GM18951 (cell line): ENCODE measurements around the gene KLF7.

Experiments used
- POLR2A ChIP-seq: IDR thresholded peaks from 4 replicates; pipeline ENCODE4 v1.6.1; 2011; ENCODE audit warnings: mild to moderate bottlenecking; ENCODE audit not compliant: insufficient read length, insufficient read depth; ENCODE audit errors: extremely low read depth
- in situ Hi-C: fragments of 300-500 bp; cut with MboI; formaldehyde crosslinking; loops from one replicate; pipeline ENCODE4 v1.12.0; 2022; ENCODE audit warnings: low sequenced_read_pairs, mixed read lengths, inconsistent platforms; ENCODE audit not compliant: unreplicated experiment

The KLF7 gene

GRCh38 chr2:207122651-207123334 lies 43.0 kb downstream of the KLF7 start:
- in situ Hi-C loops: no loop called here
- no peak for TF ChIP-seq POLR2A

- in situ Hi-C loops: no loop called here
- no peak for TF ChIP-seq POLR2A
Measured at GRCh38 chr2:207121784-207122183, 44.0 kb downstream of the KLF7 start.

- TF ChIP-seq POLR2A: no peak
- in situ Hi-C loops: no loop called here
Measured at GRCh38 chr2:207119048-207119447, 46.7 kb downstream of the KLF7 start.

- TF ChIP-seq POLR2A: no peak
- in situ Hi-C loops: no loop called here
Measured at GRCh38 chr2:207117668-207118067, 48.1 kb downstream of the KLF7 start.

- in situ Hi-C loops: no loop called here
- no peak for TF ChIP-seq POLR2A
Measured at GRCh38 chr2:207115715-207116364, 49.9 kb downstream of the KLF7 start.

GRCh38 chr2:207113414-207113813 lies 52.3 kb downstream of the KLF7 start:
- in situ Hi-C loops: no loop called here
- no peak for TF ChIP-seq POLR2A

- in situ Hi-C loops: no loop called here
- no peak for TF ChIP-seq POLR2A
Measured at GRCh38 chr2:207112785-207113184, 53.0 kb downstream of the KLF7 start.

- TF ChIP-seq POLR2A: no peak
- in situ Hi-C loops: no loop called here
Measured at GRCh38 chr2:207112383-207112782, 53.4 kb downstream of the KLF7 start.

GRCh38 chr2:207111757-207112156 lies 54.0 kb downstream of the KLF7 start:
- in situ Hi-C loops: no loop called here
- TF ChIP-seq POLR2A: no peak

- in situ Hi-C loops: no loop called here
- TF ChIP-seq POLR2A: no peak
Measured at GRCh38 chr2:207110715-207111114, 55.0 kb downstream of the KLF7 start.

GRCh38 chr2:207110310-207110709 lies 55.4 kb downstream of the KLF7 start:
- in situ Hi-C loops: no loop called here
- no peak for TF ChIP-seq POLR2A

GRCh38 chr2:207109768-207110167 lies 56.0 kb downstream of the KLF7 start:
- in situ Hi-C loops: no loop called here
- TF ChIP-seq POLR2A: no peak

- no peak for TF ChIP-seq POLR2A
- in situ Hi-C loops: no loop called here
Measured at GRCh38 chr2:207108440-207108839, 57.3 kb downstream of the KLF7 start.

- in situ Hi-C loops: no loop called here
- no peak for TF ChIP-seq POLR2A
Measured at GRCh38 chr2:207107551-207107950, 58.2 kb downstream of the KLF7 start.
